Brain microvascular endothelial cell (primary cell): ENCODE results near the gene ATP7A.

Experiments used
- DNase-seq: peaks from one replicate; pipeline ENCODE4 v3.0.0-alpha.2; 2020
- H3K27ac ChIP-seq: fragments of 250-450 bp; sonication (Bioruptor Pico); 2 replicates; pipeline ENCODE4 v1.5.1; 2020; ENCODE audit warnings: mild to moderate bottlenecking, moderate library complexity
- H3K27me3 ChIP-seq: fragments of 250-450 bp; sonication (Bioruptor Pico); replicated peaks from 2 replicates; pipeline ENCODE4 v1.5.1; 2020; ENCODE audit warnings: mild to moderate bottlenecking
- H3K36me3 ChIP-seq: fragments of 250-450 bp; sonication (Bioruptor Pico); replicated peaks from 2 replicates; pipeline ENCODE4 v1.5.1; 2020; ENCODE audit warnings: mild to moderate bottlenecking
- H3K4me3 ChIP-seq: 2 replicates; pipeline ENCODE4 v1.5.1; 2011; ENCODE audit warnings: low read depth, mild to moderate bottlenecking, control low read depth, low read length, moderate library complexity
- CTCF ChIP-seq: IDR thresholded peaks from 2 replicates; pipeline ENCODE4 v1.5.1; 2011; ENCODE audit warnings: low read depth, mild to moderate bottlenecking, moderate library complexity, low read length, control low read depth, inconsistent platforms; ENCODE audit errors: missing control alignments
- in situ Hi-C: cut with HindIII; loops from 2 replicates; pipeline ENCODE4 v1.10.0; 2017; ENCODE audit warnings: low sequenced_read_pairs, low pct_ligation_motif_present

Gene ATP7A

GRCh38 chrX:77966361-77966760, 55.9 kb downstream of the ATP7A start:
- DNase-seq, result no peak
- Histone ChIP-seq H3K36me3 (no peaks in the 10 kb centered on the region), H3K27ac (no peak overlapping the region), H3K27me3 (no peaks in the 10 kb centered on the region), H3K4me3 (no peak overlapping the region)
- in situ Hi-C loops, result no loop called here
- no peak for TF ChIP-seq CTCF

- no peak overlapping the region for H3K4me3 ChIP-seq
- no peaks in the 10 kb centered on the region for H3K27me3 ChIP-seq
- in situ Hi-C loops, result no loop called here
- no peak overlapping the region for H3K27ac ChIP-seq
- no peaks in the 10 kb centered on the region for H3K36me3 ChIP-seq
- no peak for DNase-seq
- TF ChIP-seq CTCF, result no peak
Observed at GRCh38 chrX:77967631-77968030, 57.1 kb downstream of the ATP7A start.

GRCh38 chrX:77969538-77969937, 59.0 kb downstream of the ATP7A start, which contains the start of gene PGAM4:
Gene PGAM4, minus strand, starts transcription at chrX:77969638. Its CDS starts 0 bp downstream, at chrX:77969638.
- in situ Hi-C loops, result no loop called here
- no peaks in the 10 kb centered on the region for H3K27me3 ChIP-seq
- H3K27ac ChIP-seq, result no peak within 1 kb of the TSS
- H3K36me3 ChIP-seq, result no peaks in the 10 kb centered on the region
- H3K4me3 ChIP-seq, result no peak within 1 kb of the TSS
- TF ChIP-seq CTCF, result no peak
- no peak for DNase-seq

GRCh38 chrX:77975755-77976154, 65.3 kb downstream of the ATP7A start:
- no peak for DNase-seq
- H3K27me3 ChIP-seq, result no peaks in the 10 kb centered on the region
- no peak overlapping the region for H3K4me3 ChIP-seq
- TF ChIP-seq CTCF, result no peak
- in situ Hi-C loops, result no loop called here
- H3K27ac ChIP-seq, result no peak overlapping the region
- no peaks in the 10 kb centered on the region for H3K36me3 ChIP-seq

GRCh38 chrX:77977095-77977494, 66.6 kb downstream of the ATP7A start:
- in situ Hi-C loops, result no loop called here
- no peak for DNase-seq
- no peak overlapping the region for H3K4me3 ChIP-seq
- H3K27me3 ChIP-seq, result no peaks in the 10 kb centered on the region
- no peak for TF ChIP-seq CTCF
- no peak overlapping the region for H3K27ac ChIP-seq
- H3K36me3 ChIP-seq, result no peaks in the 10 kb centered on the region

GRCh38 chrX:77977518-77977917, 67.0 kb downstream of the ATP7A start:
- Histone ChIP-seq H3K27me3 (no peaks in the 10 kb centered on the region), H3K27ac (no peak overlapping the region), H3K4me3 (no peak overlapping the region), H3K36me3 (no peaks in the 10 kb centered on the region)
- no peak for TF ChIP-seq CTCF
- in situ Hi-C loops, result no loop called here
- DNase-seq, result no peak
